T-helper 9 cell (primary cell): ENCODE data around the gene PLXDC2.

Experiments used
- DNase-seq: peaks from one replicate; pipeline ENCODE4 v3.0.0-alpha.2; 2020

PLXDC2 gene

GRCh38 chr10:19817231-19817933 lies 1.1 kb downstream of the PLXDC2 start:
- no peak for DNase-seq

- DNase-seq, result no peak
Observed at GRCh38 chr10:19818876-19819275, 2.6 kb downstream of the PLXDC2 start.

- DNase-seq, result no peak
Observed at GRCh38 chr10:19819419-19820033, 3.3 kb downstream of the PLXDC2 start.

GRCh38 chr10:19824381-19825342 lies 8.4 kb downstream of the PLXDC2 start:
- DNase-seq, result no peak

- DNase-seq, result no peak
Observed at GRCh38 chr10:19825700-19826099, 9.5 kb downstream of the PLXDC2 start.

- no peak for DNase-seq
Observed at GRCh38 chr10:19826712-19827111, 10.5 kb downstream of the PLXDC2 start.

GRCh38 chr10:19828278-19829049 lies 12.2 kb downstream of the PLXDC2 start:
- DNase-seq, result no peak

- no peak for DNase-seq
Observed at GRCh38 chr10:19832699-19833098, 16.5 kb downstream of the PLXDC2 start.

- DNase-seq, result no peak
Observed at GRCh38 chr10:19833170-19833824, 17.1 kb downstream of the PLXDC2 start.

GRCh38 chr10:19835952-19836351 lies 19.7 kb downstream of the PLXDC2 start:
- no peak for DNase-seq

- no peak for DNase-seq
Observed at GRCh38 chr10:19839090-19839489, 22.9 kb downstream of the PLXDC2 start.

GRCh38 chr10:19839552-19839951 lies 23.3 kb downstream of the PLXDC2 start:
- DNase-seq, result no peak

GRCh38 chr10:19840776-19841175 lies 24.5 kb downstream of the PLXDC2 start:
- DNase-seq, result no peak

GRCh38 chr10:19843487-19843886 lies 27.3 kb downstream of the PLXDC2 start:
- no peak for DNase-seq

GRCh38 chr10:19845503-19846368 lies 29.5 kb downstream of the PLXDC2 start:
- DNase-seq, result no peak

GRCh38 chr10:19847321-19847720 lies 31.1 kb downstream of the PLXDC2 start:
- no peak for DNase-seq

- DNase-seq, result no peak
Observed at GRCh38 chr10:19848226-19848985, 32.2 kb downstream of the PLXDC2 start.

- no peak for DNase-seq
Observed at GRCh38 chr10:19853831-19854230, 37.6 kb downstream of the PLXDC2 start.

GRCh38 chr10:19857876-19858275 lies 41.6 kb downstream of the PLXDC2 start:
- no peak for DNase-seq

- DNase-seq, result no peak
Observed at GRCh38 chr10:19860107-19860506, 43.9 kb downstream of the PLXDC2 start.
